IMR-90 (cell line): Measurements from ENCODE around the gene CDC26. TPM values are rescaled to one million over a fixed set of nuclear protein-coding genes. Genes with fewer than 3 reads are reported as not detected.

Experiments used
- ATAC-seq: fragments of 200-7000 bp; cut with Tn5 transposase; 2 replicates; pipeline ENCODE4 v1.9.1; 2020; ENCODE audit warnings: low read depth, mild to moderate bottlenecking, moderate library complexity
- BruUV-seq: library from RNA; stranded (reverse); fragments of 400-500 nt; replicated peaks from 2 replicates; lab custom pipeline; 2021; lab: Mats Ljungman, UMichigan
- CTCF ChIA-PET: fragments of 300-600 bp; formaldehyde crosslinking; extraction: SDS; loops from one replicate; lab custom pipeline; 2021; ENCODE audit warnings: antibody characterized with exemption; lab: Yijun Ruan, JAX
- POLR2A ChIA-PET: fragments of 300-600 bp; sonication (Branson Sonifier 250); formaldehyde crosslinking; loops from one replicate; lab custom pipeline; 2022; ENCODE audit warnings: antibody characterized with exemption; ENCODE audit not compliant: unreplicated experiment; lab: Charles Lee
- DNase-seq: peaks from one replicate; pipeline ENCODE4 v3.0.0; 2013
- H2AFZ ChIP-seq: replicated peaks from 2 replicates; pipeline ENCODE3; 2013; ENCODE audit warnings: low read length, mild to moderate bottlenecking; ENCODE audit not compliant: poor library complexity
- H2AK5ac ChIP-seq: 2 replicates; pipeline ENCODE4 v1.6.1; 2013; ENCODE audit warnings: low read depth, low read length, inconsistent platforms
- H2AK9ac ChIP-seq: replicated peaks from 2 replicates; pipeline ENCODE3; 2013; ENCODE audit warnings: mild to moderate bottlenecking, low read depth, low read length, moderate library complexity; ENCODE audit not compliant: poor library complexity
- H2BK120ac ChIP-seq: 2 replicates; pipeline ENCODE4 v1.6.1; 2013; ENCODE audit warnings: low read depth, low read length, inconsistent platforms
- H2BK15ac ChIP-seq: 3 replicates; pipeline ENCODE4 v1.6.1; 2013; ENCODE audit warnings: low read depth, low read length, inconsistent platforms
- H2BK20ac ChIP-seq: 2 replicates; pipeline ENCODE4 v1.6.1; 2013; ENCODE audit warnings: low read depth, mild to moderate bottlenecking, inconsistent platforms, low read length, moderate library complexity
- H2BK5ac ChIP-seq: 2 replicates; pipeline ENCODE4 v1.6.1; 2013; ENCODE audit warnings: mild to moderate bottlenecking, low read depth, low read length, inconsistent platforms; ENCODE audit not compliant: poor library complexity, severe bottlenecking
- H3K14ac ChIP-seq: replicated peaks from 2 replicates; pipeline ENCODE4 v1.6.1; 2013; ENCODE audit warnings: low read depth, low read length, inconsistent platforms
- H3K18ac ChIP-seq: 2 replicates; pipeline ENCODE4 v1.6.1; 2013; ENCODE audit warnings: low read depth, low read length, control low read depth
- H3K23ac ChIP-seq: 2 replicates; pipeline ENCODE4 v1.6.1; 2013; ENCODE audit warnings: low read depth, low read length, inconsistent platforms
- H3K27ac ChIP-seq: 2 replicates; pipeline ENCODE4 v1.5.1; 2013; ENCODE audit warnings: mild to moderate bottlenecking, control low read depth, low read length; ENCODE audit not compliant: insufficient read depth
- H3K27me3 ChIP-seq: 2 replicates; pipeline ENCODE4 v1.6.1; 2013; ENCODE audit warnings: low read length; ENCODE audit not compliant: control insufficient read depth, insufficient read depth
- H3K36me3 ChIP-seq: 2 replicates; pipeline ENCODE4 v1.6.1; 2013; ENCODE audit warnings: low read length, mixed read lengths; ENCODE audit not compliant: control insufficient read depth, insufficient read depth
- H3K4ac ChIP-seq: 2 replicates; pipeline ENCODE4 v1.6.1; 2013; ENCODE audit warnings: low read depth, low read length, inconsistent platforms
- H3K4me1 ChIP-seq: 2 replicates; pipeline ENCODE4 v1.6.1; 2013; ENCODE audit warnings: low read length, mixed read lengths; ENCODE audit not compliant: control insufficient read depth, insufficient read depth
- H3K4me2 ChIP-seq: 2 replicates; pipeline ENCODE4 v1.6.1; 2013; ENCODE audit warnings: low read depth, mild to moderate bottlenecking, control low read depth, low read length, moderate library complexity
- H3K4me3 ChIP-seq: 2 replicates; pipeline ENCODE4 v1.5.1; 2013; ENCODE audit warnings: low read depth, mild to moderate bottlenecking, control low read depth, low read length, moderate library complexity; ENCODE audit not compliant: insufficient read depth
- H3K56ac ChIP-seq: 2 replicates; pipeline ENCODE4 v1.6.1; 2013; ENCODE audit warnings: low read length, inconsistent platforms; ENCODE audit not compliant: insufficient read depth; ENCODE audit errors: extremely low read depth
- H3K79me1 ChIP-seq, 2 experiments: 2 replicates each; pipeline ENCODE4 v1.6.1; 2013; ENCODE audit warnings: low read length in 2 of 2, inconsistent platforms in 1 of 2, low read depth in 1 of 2
- H3K9ac ChIP-seq: 2 replicates; pipeline ENCODE4 v1.6.1; 2013; ENCODE audit warnings: low read depth, low read length, control low read depth
- H3K9me1 ChIP-seq: 2 replicates; pipeline ENCODE4 v1.6.1; 2013; ENCODE audit warnings: low read length, inconsistent platforms; ENCODE audit not compliant: insufficient read depth
- H3K9me3 ChIP-seq: 2 replicates; pipeline ENCODE4 v1.6.1; 2013; ENCODE audit warnings: low read length; ENCODE audit not compliant: control insufficient read depth, insufficient read depth
- H4K20me1 ChIP-seq: 2 replicates; pipeline ENCODE4 v1.6.1; 2013; ENCODE audit warnings: low read length, inconsistent platforms; ENCODE audit not compliant: insufficient read depth
- H4K5ac ChIP-seq: 2 replicates; pipeline ENCODE4 v1.6.1; 2013; ENCODE audit warnings: mild to moderate bottlenecking, low read depth, low read length, control low read depth
- H4K8ac ChIP-seq, 2 experiments: 2 replicates each; pipeline ENCODE4 v1.6.1; 2013; ENCODE audit warnings: low read depth in 2 of 2, low read length in 2 of 2, control low read depth in 1 of 2, inconsistent platforms in 1 of 2
- H4K91ac ChIP-seq: 2 replicates; pipeline ENCODE4 v1.6.1; 2013; ENCODE audit warnings: low read depth, low read length, inconsistent platforms; ENCODE audit not compliant: insufficient read depth
- BHLHE40 ChIP-seq: fragments of 150-350 bp; IDR thresholded peaks from 2 replicates; pipeline ENCODE4 v1.6.1; 2016; ENCODE audit warnings: mild to moderate bottlenecking, low read depth, low read length
- CEBPB ChIP-seq: IDR thresholded peaks from 2 replicates; pipeline ENCODE4 v1.6.1; 2012; ENCODE audit warnings: low read depth, low read length, improper control_type of control experiment
- CHD1 ChIP-seq: IDR thresholded peaks from 2 replicates; pipeline ENCODE4 v1.6.1; 2012; ENCODE audit warnings: low read depth, low read length, improper control_type of control experiment
- CTCF ChIP-seq: conservative IDR thresholded peaks from 2 replicates; pipeline ENCODE4 v1.5.1; 2012; ENCODE audit warnings: mild to moderate bottlenecking, low read depth, low read length, improper control_type of control experiment
- ELK1 ChIP-seq: fragments of 150-350 bp; IDR thresholded peaks from 2 replicates; pipeline ENCODE4 v1.6.1; 2016; ENCODE audit warnings: low read depth, mild to moderate bottlenecking, low read length, moderate library complexity, borderline replicate concordance
- FOS ChIP-seq: fragments of 150-350 bp; IDR thresholded peaks from 2 replicates; pipeline ENCODE4 v1.6.1; 2016; ENCODE audit warnings: low read depth, low read length
- MAFK ChIP-seq: IDR thresholded peaks from 2 replicates; pipeline ENCODE4 v1.6.1; 2012; ENCODE audit warnings: low read depth, low read length, improper control_type of control experiment
- MAZ ChIP-seq: IDR thresholded peaks from 2 replicates; pipeline ENCODE4 v1.6.1; 2012; ENCODE audit warnings: low read depth, mild to moderate bottlenecking, low read length, improper control_type of control experiment, moderate library complexity, borderline replicate concordance
- MXI1 ChIP-seq: IDR thresholded peaks from 2 replicates; pipeline ENCODE4 v1.6.1; 2012; ENCODE audit warnings: low read depth, mild to moderate bottlenecking, low read length, moderate library complexity, borderline replicate concordance
- NFE2L2 ChIP-seq: fragments of 150-350 bp; IDR thresholded peaks from 2 replicates; pipeline ENCODE4 v1.6.1; 2016; ENCODE audit warnings: low read depth, mild to moderate bottlenecking, low read length
- POLR2A ChIP-seq: IDR thresholded peaks from 2 replicates; pipeline ENCODE4 v1.6.1; 2012; ENCODE audit warnings: mild to moderate bottlenecking, low read depth, low read length
- RAD21 ChIP-seq: IDR thresholded peaks from 2 replicates; pipeline ENCODE4 v1.6.1; 2012; ENCODE audit warnings: low read length, improper control_type of control experiment
- RCOR1 ChIP-seq: IDR thresholded peaks from 2 replicates; pipeline ENCODE4 v1.6.1; 2012; ENCODE audit warnings: mild to moderate bottlenecking, low read length, improper control_type of control experiment; ENCODE audit not compliant: insufficient replicate concordance
- RFX5 ChIP-seq: IDR thresholded peaks from 2 replicates; pipeline ENCODE4 v1.8.0; 2012; ENCODE audit warnings: low read depth, mild to moderate bottlenecking, low read length, moderate library complexity
- SMC3 ChIP-seq: fragments of 150-350 bp; IDR thresholded peaks from 2 replicates; pipeline ENCODE4 v1.6.1; 2016; ENCODE audit warnings: low read depth, mild to moderate bottlenecking, antibody characterized with exemption, low read length, moderate library complexity
- USF2 ChIP-seq: fragments of 150-350 bp; IDR thresholded peaks from 2 replicates; pipeline ENCODE4 v1.6.1; 2017; ENCODE audit warnings: mild to moderate bottlenecking, antibody characterized with exemption, low read length, low read depth
- dilution Hi-C: fragments of 300-500 bp; cut with HindIII; formaldehyde crosslinking; loops from one replicate; pipeline ENCODE4 v1.14.3; 2018; ENCODE audit warnings: low sequenced_read_pairs; ENCODE audit not compliant: unreplicated experiment
- in situ Hi-C: fragments of 300-500 bp; cut with MboI; formaldehyde crosslinking; loops from 3 replicates; pipeline ENCODE4 v1.14.3; 2019; ENCODE audit warnings: low sequenced_read_pairs, inconsistent platforms, mixed read lengths
- intact Hi-C: fragments of 100-400 bp; cut with micrococcal nuclease; formaldehyde crosslinking; loops from 2 replicates; pipeline ENCODE4 v1.10.0; 2022
- polyA plus RNA-seq, 3 experiments: library from polyadenylated mRNA; depleted of rRNA; stranded (reverse); fragments of >200 nt; gene quantifications; 2 replicates each; pipeline ENCODE4 v1.2.3, GENCODE V29; 2012; ENCODE audit warnings: low replicate concordance in 1 of 3
- total RNA-seq: library from RNA; depleted of rRNA; stranded (reverse); fragments of >200 nt; gene quantifications from 2 replicates; pipeline ENCODE4 v1.2.3, GENCODE V29; 2012

Gene CDC26
- total and polyA plus RNA-seq, 2 of the 4 experiments (the other 2 are of a cell fraction): 16.5 to 32.7 TPM

- Histone ChIP-seq H2AK5ac (no peak overlapping the region), H3K56ac (no peak overlapping the region), H3K9ac (no peak overlapping the region), H3K36me3 (no peaks in the 10 kb centered on the region), H3K4ac (no peak overlapping the region), H3K9me1 (no peaks in the 10 kb centered on the region), H3K18ac (no peak overlapping the region), H4K20me1 (peaks cover 9% of the 10 kb centered on the region), H3K79me1 (peaks cover 16 to 28% of the 10 kb centered on the region in 2 experiments), H2BK15ac (no peak overlapping the region), H3K23ac (no peak overlapping the region), H4K91ac (no peak overlapping the region), H3K27me3 (no peaks in the 10 kb centered on the region), H3K14ac (no peak overlapping the region), H3K27ac (no peak overlapping the region), H2BK120ac (no peak overlapping the region), H4K8ac (no peak overlapping the region), H3K4me3 (no peak overlapping the region), H3K4me1 (no peaks in the 10 kb centered on the region), H2BK5ac (no peak overlapping the region), H2BK20ac (no peak overlapping the region), H3K9me3 (peaks cover 2% of the 10 kb centered on the region; the same call in 1 of the 2 replicates), H4K5ac (no peak overlapping the region), H2AK9ac (no peak overlapping the region), H2AFZ (no peak overlapping the region), H3K4me2 (no peak overlapping the region)
- intact Hi-C loops: no loop called here
- in situ Hi-C loops: no loop called here
- dilution Hi-C loops: no loop called here
- no peak for DNase-seq
- ChIA-PET POLR2A (no interaction called here), CTCF (interaction anchor here (0.6 kb wide), 1 partner anchor 83 kb away, joined by 4 read pairs; no protein-coding TSS in a partner anchor)
- no TSS peak for BruUV-seq
- ATAC-seq: no peak
- TF ChIP-seq FOS (no peak), NFE2L2 (no peak), RFX5 (no peak), SMC3 (no peak), CTCF (no peak), MXI1 (no peak), CHD1 (no peak), ELK1 (no peak), CEBPB (no peak), POLR2A (no peak), RCOR1 (no peak), RAD21 (no peak), MAFK (no peak), BHLHE40 (no peak), USF2 (no peak), MAZ (no peak)
Measured at GRCh38 chr9:113247640-113248039, 27.7 kb downstream of the CDC26 start.
